ENCODE results near the gene GJC2. TPM values are rescaled to one million over a fixed set of nuclear protein-coding genes. Genes with fewer than 3 reads are reported as not detected.

The GJC2 gene
- total and polyA plus RNA-seq, 10 of the 15 experiments (the other 5 are each of a cell fraction or from before 2014, with no cell fraction given): 0.04 to 0.44 (median 0.07) TPM; not detected in 4

- TF ChIP-seq REST (IDR thresholded peaks at IDR 0.05; ENCODE audit: low read depth, low read length) (no peak), CBX5 (IDR thresholded peaks at IDR 0.05; ENCODE audit: low read depth) (no peak), BCLAF1 (IDR thresholded peaks at IDR 0.05) (no peak), YY1 (IDR thresholded peaks at IDR 0.05; ENCODE audit: low read depth, low read length) (no peak), EED (IDR thresholded peaks at IDR 0.05; ENCODE audit: low read depth) (no peak), NFYA (IDR thresholded peaks at IDR 0.05; ENCODE audit: borderline replicate concordance, low read depth, low read length) (no peak), PAX5 (IDR thresholded peaks at IDR 0.05; ENCODE audit: borderline replicate concordance, low read depth, low read length) (no peak), IKZF2 (IDR thresholded peaks at IDR 0.05) (no peak), SMAD5 (IDR thresholded peaks at IDR 0.05; ENCODE audit: low read depth) (no peak), MAX (IDR thresholded peaks at IDR 0.05; ENCODE audit: low read depth, low read length) (no peak), POU2F2 (IDR thresholded peaks at IDR 0.05; ENCODE audit: borderline replicate concordance, low read depth, low read length) (no peak), USF2 (IDR thresholded peaks at IDR 0.05; ENCODE audit: borderline replicate concordance, low read depth, low read length) (no peak)
Observed at GRCh38 chr1:228169345-228169744, 19.6 kb downstream of the GJC2 start (continued).
